Activated naive CD4-positive, alpha-beta T cell treated with anti-CD3 and anti-CD28 coated beads, Interleukin-2, amount 50 U/mL, for 24 hours (primary cell): ENCODE measurements around the gene HIPK4.
"Not testable (repeated sequence)": the region's sequence is repeated elsewhere in the genome, so short reads cannot be mapped to it uniquely, and the experiment has no call there.

Experiments used
- H3K27ac Mint-ChIP-seq: one replicate; pipeline ENCODE4 v1.8.0; 2021; ENCODE audit warnings: mild to moderate bottlenecking, mixed read lengths
- H3K27me3 Mint-ChIP-seq: one replicate; pipeline ENCODE4 v1.8.0; 2021; ENCODE audit warnings: mixed read lengths
- H3K36me3 Mint-ChIP-seq: one replicate; pipeline ENCODE4 v1.8.0; 2021; ENCODE audit warnings: mixed read lengths
- H3K4me1 Mint-ChIP-seq: one replicate; pipeline ENCODE4 v1.8.0; 2021; ENCODE audit warnings: mixed read lengths
- H3K4me3 Mint-ChIP-seq: one replicate; pipeline ENCODE4 v1.8.0; 2021; ENCODE audit warnings: mild to moderate bottlenecking, mixed read lengths
- H3K9me3 Mint-ChIP-seq: one replicate; pipeline ENCODE4 v1.8.0; 2021; ENCODE audit warnings: mixed read lengths

HIPK4 gene

DNA sequence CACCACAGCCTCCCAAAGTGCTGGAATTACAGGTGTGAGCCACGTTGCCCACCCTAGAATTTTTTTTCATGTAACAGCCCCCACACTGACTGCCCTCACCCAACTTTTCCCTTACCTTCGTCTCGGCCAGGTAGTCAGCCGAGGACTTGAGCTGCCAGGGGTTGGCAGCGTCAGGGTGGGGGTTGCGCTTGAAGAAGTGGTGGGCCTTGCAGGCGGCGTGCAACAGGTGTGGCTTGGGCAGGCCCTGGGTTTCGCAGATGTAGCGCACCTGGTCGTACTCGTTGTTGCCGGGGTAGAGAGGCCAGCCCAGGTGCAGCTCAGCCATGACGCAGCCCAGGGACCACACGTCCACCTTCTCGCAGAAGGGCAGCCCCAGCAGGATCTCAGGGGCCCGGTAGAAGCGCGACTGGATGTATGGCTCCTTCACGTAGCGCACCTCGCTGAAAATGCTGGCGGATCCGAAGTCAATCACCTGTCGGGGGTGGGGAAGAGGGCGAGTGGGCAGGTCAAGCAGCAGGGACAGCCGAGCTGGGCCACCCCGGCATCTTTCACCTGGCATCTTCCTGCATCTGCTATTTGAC, 6.2 kb downstream of the HIPK4 start:
- no peaks in the 10 kb centered on the region for H3K9me3 Mint-ChIP-seq
- H3K36me3 Mint-ChIP-seq = no peaks in the 10 kb centered on the region
- no peak overlapping the region for H3K27ac Mint-ChIP-seq
- H3K4me1 Mint-ChIP-seq = no peaks in the 10 kb centered on the region
- H3K27me3 Mint-ChIP-seq = no peaks in the 10 kb centered on the region
- H3K4me3 Mint-ChIP-seq = no peak overlapping the region

DNA sequence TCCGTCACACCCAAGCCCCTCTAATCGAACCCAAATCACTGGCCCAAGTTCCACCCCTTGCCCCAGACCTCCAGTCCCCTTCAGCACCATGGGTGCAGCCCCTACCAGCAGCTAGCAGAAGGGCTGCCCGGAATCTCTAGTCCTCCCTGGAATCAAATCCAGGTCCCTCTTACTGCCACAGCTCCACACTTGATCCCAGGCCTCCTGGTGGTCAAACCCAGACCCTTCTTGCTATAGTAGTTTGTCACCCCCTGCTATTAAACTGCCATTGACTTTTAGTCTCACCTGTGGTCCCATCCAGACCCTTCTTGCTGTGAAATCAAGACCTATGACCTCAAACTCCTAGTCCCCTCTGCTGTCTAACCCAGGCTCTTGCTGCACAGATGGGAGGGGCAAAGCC, 8.7 kb downstream of the HIPK4 start:
- Mint-ChIP-seq H3K36me3 (no peaks in the 10 kb centered on the region), H3K4me3 (no peak overlapping the region), H3K4me1 (no peaks in the 10 kb centered on the region), H3K27ac (no peak overlapping the region), H3K9me3 (no peaks in the 10 kb centered on the region), H3K27me3 (no peaks in the 10 kb centered on the region)

DNA sequence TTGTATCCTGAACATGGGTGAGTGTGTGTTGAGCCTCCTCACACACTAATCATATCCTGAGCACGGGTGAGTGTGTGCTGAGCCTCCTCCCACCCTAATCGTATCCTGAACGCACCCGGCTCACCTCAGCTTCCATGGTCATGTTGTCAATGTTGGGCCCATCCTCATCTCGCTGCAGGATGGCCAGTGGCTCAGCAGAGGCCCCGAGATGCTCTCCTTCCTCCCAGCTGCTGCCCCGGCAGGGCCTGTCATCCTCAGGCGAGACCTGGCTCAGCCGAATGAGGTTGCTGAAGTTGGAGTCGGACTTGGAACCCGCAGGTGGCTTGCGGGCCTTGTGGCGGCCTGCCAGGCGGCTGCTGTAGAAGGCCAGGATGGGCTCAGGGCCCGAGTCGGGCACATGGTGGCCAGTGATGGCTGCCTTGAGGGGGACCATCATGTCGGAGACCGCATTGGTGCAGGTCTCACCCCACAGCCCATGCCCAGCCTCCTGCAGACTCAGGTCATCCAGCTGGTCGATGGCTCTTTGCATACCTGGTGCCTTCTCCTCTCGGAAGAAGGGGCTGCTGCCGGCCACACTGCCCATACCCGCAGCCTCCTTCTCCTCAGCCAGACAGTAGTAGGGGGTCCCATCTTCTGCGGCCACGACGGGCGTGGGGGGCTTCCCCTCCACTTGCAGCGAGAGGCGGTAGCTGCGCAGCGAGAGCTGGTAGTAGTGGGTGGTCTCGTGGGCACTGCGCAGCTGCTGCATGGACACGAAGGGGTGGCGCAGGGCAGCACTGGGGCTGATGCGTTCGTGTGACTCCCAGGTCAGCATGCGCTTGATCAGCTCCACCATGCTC, 9.6 kb downstream of the HIPK4 start:
- Mint-ChIP-seq H3K4me1 (no peaks in the 10 kb centered on the region), H3K27me3 (no peaks in the 10 kb centered on the region), H3K4me3 (no peak overlapping the region), H3K36me3 (no peaks in the 10 kb centered on the region), H3K9me3 (no peaks in the 10 kb centered on the region), H3K27ac (no peak overlapping the region)

DNA sequence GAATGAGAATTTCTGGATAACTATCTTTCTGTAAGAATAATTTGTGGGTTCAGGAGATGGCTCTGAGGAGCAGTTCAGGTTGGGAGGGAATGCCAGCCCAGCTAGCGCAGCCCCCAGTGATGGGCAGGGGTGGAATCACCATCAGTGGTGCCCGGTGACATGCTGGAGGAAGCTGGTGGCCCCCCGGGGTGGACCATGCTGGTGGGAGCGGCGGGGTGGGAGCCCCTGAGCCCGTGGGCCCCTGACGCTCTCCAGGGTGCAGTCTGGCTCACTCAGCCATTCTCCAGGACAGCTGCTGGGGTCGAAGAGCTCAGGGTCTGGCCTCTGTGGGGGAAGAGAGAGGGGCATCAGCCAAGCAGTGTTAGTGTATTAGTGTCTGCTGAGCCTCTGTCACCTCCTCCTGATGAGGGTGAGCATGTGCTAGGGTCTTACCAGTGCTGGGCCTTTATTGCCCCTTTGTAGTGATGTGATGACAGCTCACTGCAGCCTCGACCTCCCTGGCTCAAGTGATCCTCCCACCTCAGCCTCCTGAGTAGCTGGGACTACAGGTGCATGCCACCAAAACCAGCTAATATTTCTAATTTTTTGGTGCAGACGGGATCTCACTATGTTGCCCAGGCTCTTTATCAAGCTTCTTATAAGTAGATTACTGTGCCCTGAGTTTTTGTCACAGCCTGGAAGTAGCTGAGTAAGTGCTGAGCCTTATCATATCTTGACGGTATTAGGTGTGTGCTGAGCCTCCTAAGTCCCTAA, 10.4 kb downstream of the HIPK4 start:
- Mint-ChIP-seq H3K4me1 (no peaks in the 10 kb centered on the region), H3K4me3 (no peak overlapping the region), H3K9me3 (no peaks in the 10 kb centered on the region), H3K27ac (no peak overlapping the region), H3K36me3 (no peaks in the 10 kb centered on the region), H3K27me3 (no peaks in the 10 kb centered on the region)

DNA sequence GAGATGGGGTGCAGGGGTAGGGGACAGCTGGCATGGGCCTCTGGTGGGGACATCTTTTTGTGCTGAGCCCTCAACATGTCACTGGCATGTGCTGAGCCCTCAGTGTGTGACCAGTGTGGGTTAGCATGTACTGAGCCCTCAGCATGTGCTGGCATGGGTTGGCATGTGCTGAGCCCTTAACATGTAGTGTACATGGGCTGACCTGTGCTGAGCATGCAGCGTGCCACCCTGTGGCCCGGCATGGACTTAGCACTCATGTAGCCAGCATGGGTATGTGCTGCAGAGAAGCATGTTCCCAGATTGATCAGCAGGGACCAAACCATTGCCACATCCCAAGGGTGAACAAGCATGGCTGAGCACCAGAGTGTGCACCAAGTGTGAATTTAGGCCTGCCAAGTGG, 11.5 kb downstream of the HIPK4 start:
- H3K27me3 Mint-ChIP-seq = no peaks in the 10 kb centered on the region
- H3K27ac Mint-ChIP-seq = no peak overlapping the region
- H3K4me3 Mint-ChIP-seq = no peak overlapping the region
- H3K36me3 Mint-ChIP-seq = no peaks in the 10 kb centered on the region
- no peaks in the 10 kb centered on the region for H3K4me1 Mint-ChIP-seq
- H3K9me3 Mint-ChIP-seq = no peaks in the 10 kb centered on the region

DNA sequence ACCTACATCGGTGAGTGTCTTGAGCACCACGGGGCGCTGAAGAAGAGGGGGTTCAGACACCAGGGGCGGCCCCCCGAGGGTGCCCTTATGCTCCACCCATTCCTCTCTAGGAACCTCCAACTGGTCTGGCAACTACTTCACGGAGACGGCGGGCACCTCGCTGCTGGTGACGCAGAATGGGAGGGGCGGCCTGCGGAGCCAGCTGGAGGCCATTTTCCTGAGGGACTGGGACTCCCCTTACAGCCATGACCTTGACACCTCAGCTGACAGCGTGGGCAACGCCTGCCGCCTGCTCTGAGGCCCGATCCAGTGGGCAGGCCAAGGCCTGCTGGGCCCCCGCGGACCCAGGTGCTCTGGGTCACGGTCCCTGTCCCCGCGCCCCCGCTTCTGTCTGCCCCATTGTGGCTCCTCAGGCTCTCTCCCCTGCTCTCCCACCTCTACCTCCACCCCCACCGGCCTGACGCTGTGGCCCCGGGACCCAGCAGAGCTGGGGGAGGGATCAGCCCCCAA, 12.1 kb downstream of the HIPK4 start:
- no peaks in the 10 kb centered on the region for H3K9me3 Mint-ChIP-seq
- H3K36me3 Mint-ChIP-seq = no peaks in the 10 kb centered on the region
- H3K27me3 Mint-ChIP-seq = no peaks in the 10 kb centered on the region
- H3K4me1 Mint-ChIP-seq = no peaks in the 10 kb centered on the region
- H3K4me3 Mint-ChIP-seq = no peak overlapping the region
- no peak overlapping the region for H3K27ac Mint-ChIP-seq

DNA sequence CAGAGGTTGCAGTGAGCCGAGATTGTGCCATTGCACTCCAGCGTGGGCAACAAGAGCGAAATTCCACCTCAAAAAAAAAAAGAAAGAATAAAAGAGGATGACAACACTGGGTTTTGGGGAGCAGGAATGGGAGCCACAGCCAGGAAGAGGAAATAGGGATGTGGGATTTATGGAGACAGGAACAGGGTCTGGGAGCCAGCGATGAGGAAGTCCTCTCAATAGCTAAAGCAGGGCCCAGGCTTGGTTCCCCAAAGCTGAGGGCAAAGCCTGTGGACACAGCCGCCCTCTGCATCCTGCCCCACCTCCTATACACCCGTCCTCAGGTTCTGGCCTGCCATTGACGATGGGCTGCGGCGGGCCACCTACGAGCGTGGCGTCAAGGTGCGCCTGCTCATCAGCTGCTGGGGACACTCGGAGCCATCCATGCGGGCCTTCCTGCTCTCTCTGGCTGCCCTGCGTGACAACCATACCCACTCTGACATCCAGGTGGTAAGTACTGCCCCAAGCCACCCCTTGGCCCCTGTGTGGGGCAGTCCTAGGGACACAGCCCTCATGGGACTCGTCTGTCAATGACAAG, 13.6 kb downstream of the HIPK4 start:
- Mint-ChIP-seq H3K27ac (no peak overlapping the region), H3K9me3 (no peaks in the 10 kb centered on the region), H3K4me1 (no peaks in the 10 kb centered on the region), H3K4me3 (no peak overlapping the region), H3K36me3 (no peaks in the 10 kb centered on the region), H3K27me3 (no peaks in the 10 kb centered on the region)

DNA sequence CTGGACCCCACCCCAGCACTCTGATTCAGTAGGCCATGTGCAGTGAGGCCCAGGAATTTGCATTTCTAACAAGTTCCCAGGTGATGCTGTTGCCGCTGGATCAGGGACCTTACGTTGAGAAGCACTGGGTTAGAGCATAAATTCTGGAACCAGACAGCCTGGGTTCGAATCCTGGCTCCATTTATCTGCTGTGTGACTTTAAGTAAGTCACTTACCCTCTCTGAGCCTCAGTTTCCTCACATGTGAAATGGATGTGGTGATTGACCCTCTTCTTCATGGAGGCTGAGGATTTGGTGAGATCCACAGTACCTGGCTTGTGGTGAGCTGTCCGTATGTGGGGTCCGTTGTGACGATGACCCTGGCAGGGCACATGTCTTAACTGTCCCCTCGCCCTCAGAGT, 15.9 kb downstream of the HIPK4 start:
- Mint-ChIP-seq H3K27ac (no peak overlapping the region), H3K4me3 (no peak overlapping the region), H3K9me3 (no peaks in the 10 kb centered on the region), H3K27me3 (no peaks in the 10 kb centered on the region), H3K4me1 (no peaks in the 10 kb centered on the region), H3K36me3 (peaks cover 2% of the 10 kb centered on the region)

DNA sequence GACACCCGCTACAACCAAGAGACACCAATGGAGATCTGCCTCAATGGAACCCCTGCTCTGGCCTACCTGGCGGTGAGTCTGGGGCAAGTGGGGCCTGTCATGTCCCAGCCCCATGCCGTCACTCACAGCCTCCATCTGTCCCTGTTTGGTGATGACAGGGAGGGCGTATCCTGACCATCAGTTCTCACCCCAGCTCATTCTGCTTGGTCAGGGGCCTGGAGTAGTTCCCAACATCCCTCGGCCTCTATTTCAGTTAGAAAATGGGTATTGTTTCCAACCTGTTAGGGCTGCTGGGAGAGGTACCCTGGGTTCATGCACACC, 18.2 kb downstream of the HIPK4 start:
- no peak overlapping the region for H3K4me3 Mint-ChIP-seq
- H3K27me3 Mint-ChIP-seq = no peaks in the 10 kb centered on the region
- H3K4me1 Mint-ChIP-seq = no peaks in the 10 kb centered on the region
- H3K36me3 Mint-ChIP-seq = peaks cover 2% of the 10 kb centered on the region
- H3K9me3 Mint-ChIP-seq = no peaks in the 10 kb centered on the region
- no peak overlapping the region for H3K27ac Mint-ChIP-seq

DNA sequence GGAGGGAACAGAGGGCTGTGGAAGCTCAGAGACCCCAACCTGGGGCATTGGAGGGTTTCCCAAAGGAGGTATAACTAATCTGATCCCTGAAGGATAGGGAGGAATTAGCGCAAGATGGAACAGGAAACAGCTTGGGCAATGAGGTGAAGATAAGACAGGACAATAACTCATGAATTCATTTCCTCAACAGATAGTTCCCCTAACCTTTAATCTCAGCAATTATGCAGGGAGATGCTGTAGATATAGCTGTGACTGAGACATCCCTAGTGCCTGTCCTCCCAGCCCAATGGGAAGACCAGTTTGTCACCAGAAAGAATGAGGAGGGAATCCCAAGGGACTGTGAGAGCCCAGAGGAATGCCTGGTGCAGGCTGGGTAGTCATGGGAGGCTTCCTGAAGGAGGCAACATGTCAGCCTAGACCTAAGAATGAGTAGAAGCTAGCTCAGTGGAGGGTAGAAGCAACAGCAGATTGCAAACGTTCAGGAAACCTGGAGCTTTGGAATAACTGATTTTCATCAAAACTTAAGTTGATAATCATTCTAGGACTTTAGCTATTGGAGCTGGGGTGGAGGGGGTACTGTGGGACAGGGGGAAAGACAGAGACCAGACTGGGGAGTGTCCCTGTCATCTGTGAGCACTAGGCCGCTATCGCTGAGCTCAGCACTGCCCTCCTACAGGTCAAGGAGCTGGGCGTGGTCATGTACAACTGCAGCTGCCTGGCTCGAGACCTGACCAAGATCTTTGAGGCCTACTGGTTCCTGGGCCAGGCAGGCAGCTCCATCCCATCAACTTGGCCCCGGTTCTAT, 18.8 kb downstream of the HIPK4 start:
- Mint-ChIP-seq H3K4me3 (no peak overlapping the region), H3K36me3 (peaks cover 2% of the 10 kb centered on the region), H3K27ac (no peak overlapping the region), H3K27me3 (no peaks in the 10 kb centered on the region), H3K4me1 (no peaks in the 10 kb centered on the region), H3K9me3 (no peaks in the 10 kb centered on the region)

DNA sequence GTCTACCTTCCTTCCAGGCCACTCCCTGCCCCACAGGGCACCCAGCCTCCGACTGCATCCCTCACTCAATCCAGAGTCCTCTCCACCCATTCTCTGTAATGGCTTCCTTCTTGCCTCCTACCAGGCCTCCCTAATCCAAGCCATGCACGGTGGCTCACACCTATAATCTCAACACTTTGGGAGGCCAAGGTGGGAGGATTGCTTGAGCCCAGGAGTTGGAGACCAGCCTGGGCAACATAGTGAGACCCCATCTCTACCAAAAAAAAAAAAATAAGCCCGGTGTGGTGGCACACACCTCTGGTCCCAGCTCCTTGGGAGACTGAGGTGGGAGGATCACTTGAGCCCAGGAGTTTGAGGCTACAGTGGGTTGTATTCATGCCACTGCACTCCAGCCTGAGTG, 19.7 kb downstream of the HIPK4 start:
- H3K36me3 Mint-ChIP-seq, H3K27me3 Mint-ChIP-seq, H3K9me3 Mint-ChIP-seq, H3K4me3 Mint-ChIP-seq, H3K27ac Mint-ChIP-seq, H3K4me1 Mint-ChIP-seq: not testable (repeated sequence)

DNA sequence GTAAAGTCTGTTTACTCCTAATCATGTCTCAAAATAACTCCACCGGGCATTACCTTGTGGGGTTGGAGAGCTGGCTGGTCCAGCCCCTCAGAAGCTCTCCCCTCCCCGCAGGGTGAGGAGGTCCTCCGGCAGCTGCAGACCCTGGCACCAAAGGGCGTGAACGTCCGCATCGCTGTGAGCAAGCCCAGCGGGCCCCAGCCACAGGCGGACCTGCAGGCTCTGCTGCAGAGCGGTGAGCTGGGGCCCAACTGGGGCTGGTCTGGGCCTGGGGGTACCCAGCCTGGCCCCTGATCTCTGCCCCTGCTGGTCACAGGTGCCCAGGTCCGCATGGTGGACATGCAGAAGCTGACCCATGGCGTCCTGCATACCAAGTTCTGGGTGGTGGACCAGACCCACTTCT, 20.2 kb downstream of the HIPK4 start:
- H3K4me1 Mint-ChIP-seq = peaks cover 8% of the 10 kb centered on the region
- H3K9me3 Mint-ChIP-seq = no peaks in the 10 kb centered on the region
- H3K27ac Mint-ChIP-seq = no peak overlapping the region
- H3K27me3 Mint-ChIP-seq = no peaks in the 10 kb centered on the region
- no peak overlapping the region for H3K4me3 Mint-ChIP-seq
- peaks cover 2% of the 10 kb centered on the region for H3K36me3 Mint-ChIP-seq

DNA sequence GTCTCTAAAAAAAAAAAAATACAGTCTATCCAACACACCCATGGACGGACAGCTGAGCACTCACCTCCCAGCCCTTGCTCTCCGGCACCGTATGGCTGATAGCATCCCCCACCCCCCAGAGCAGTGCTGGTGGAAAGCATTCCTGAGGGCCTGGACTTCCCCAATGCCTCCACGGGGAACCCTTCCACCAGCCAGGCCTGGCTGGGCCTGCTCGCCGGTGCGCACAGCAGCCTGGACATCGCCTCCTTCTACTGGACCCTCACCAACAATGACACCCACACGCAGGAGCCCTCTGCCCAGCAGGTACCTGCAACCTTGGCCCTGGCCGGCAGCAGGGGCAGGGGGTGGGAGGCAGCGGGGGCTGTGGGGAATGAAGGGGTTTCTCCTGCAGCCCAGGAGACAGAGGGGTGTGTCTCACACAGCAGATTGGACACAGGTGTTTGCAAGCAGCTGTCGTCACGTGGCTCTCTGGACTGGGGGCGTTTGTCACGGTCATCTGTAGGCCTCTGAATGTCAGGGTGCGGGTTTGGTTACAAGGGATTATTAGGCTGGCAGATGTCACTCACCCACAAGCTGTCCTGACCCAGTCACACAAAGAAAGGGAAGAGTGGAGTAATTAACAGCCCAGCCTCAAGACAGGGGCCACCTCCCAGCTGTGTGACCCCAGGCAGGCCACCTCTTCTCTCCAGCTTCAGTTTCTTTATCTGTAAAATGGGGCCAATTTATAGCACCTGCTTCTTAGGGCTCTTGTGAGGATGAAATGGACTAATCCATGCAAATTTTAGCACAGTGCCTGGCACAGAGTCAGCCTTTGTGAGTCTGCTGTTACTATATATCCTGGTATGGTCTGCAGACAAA, 22.2 kb downstream of the HIPK4 start:
- Mint-ChIP-seq H3K9me3 (no peaks in the 10 kb centered on the region), H3K4me3 (no peak overlapping the region)

DNA sequence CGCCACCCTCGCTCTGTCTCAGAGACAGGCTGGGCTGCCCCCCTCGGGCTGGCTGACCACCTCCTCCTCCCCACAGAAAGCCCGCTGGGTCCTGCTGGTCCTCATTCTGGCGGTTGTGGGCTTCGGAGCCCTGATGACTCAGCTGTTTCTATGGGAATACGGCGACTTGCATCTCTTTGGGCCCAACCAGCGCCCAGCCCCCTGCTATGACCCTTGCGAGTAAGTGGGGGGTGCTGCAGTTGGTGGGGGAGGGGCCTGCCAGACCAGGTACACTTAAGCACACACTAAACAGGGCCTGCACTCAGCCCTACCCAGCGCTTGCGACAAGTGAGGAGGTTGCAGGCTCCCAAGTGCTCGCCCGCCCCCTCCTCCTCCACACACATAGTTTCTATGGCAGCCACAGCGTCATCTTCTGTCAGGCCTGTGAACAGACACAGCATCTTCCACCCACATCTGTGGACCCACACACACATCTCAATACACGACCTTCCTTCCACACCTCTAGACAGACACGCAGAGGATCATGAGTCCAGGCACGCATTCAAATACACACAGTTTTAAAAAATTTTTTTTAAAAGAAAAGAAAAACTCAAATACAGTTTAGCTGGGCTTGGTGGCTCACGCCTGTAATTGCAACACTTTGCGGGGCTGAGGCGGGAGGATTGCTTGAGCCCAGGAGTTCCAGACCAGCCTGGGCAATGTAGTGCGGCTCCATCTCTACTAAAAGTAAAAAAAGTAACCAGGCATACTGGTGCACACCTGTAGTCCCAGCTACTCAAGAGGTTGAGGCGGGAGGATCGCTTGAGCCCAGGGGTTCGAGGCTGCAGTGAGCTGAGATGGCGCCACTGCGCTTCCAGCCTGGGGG, 23.1 kb downstream of the HIPK4 start:
- Mint-ChIP-seq H3K4me1 (peaks cover 15% of the 10 kb centered on the region), H3K27ac (no peak overlapping the region), H3K4me3 (peak overlapping the region; percentile 26), H3K9me3 (no peaks in the 10 kb centered on the region), H3K27me3 (no peaks in the 10 kb centered on the region), H3K36me3 (peaks cover 2% of the 10 kb centered on the region)

More for the DNA sequence above, 22.2 kb downstream of the HIPK4 start:
- no peak overlapping the region for H3K27ac Mint-ChIP-seq
- H3K36me3 Mint-ChIP-seq = peaks cover 2% of the 10 kb centered on the region
- no peaks in the 10 kb centered on the region for H3K27me3 Mint-ChIP-seq
- H3K4me1 Mint-ChIP-seq = peaks cover 14% of the 10 kb centered on the region
